ENCODE data around the gene SLC2A10. TPM values are rescaled to one million over a fixed set of nuclear protein-coding genes. Genes with fewer than 3 reads are reported as not detected.
"Not testable (repeated sequence)": the region's sequence is repeated elsewhere in the genome, so short reads cannot be mapped to it uniquely, and the experiment has no call there.

SLC2A10 gene
- total RNA-seq, 1 donor from 2014 or later: 12.7 TPM

- H4K20me1 ChIP-seq (ENCODE audit: insufficient read depth, low read length): peaks cover 4% of the 10 kb centered on the region
- TF ChIP-seq EZH2 (IDR thresholded peaks at IDR 0.05; ENCODE audit: insufficient read depth, low read length): no peak
- no peak for TF ChIP-seq CTCF (IDR thresholded peaks at IDR 0.05; ENCODE audit: insufficient read depth, low read depth, low read length)
- H3K9me3 ChIP-seq (ENCODE audit: insufficient read depth, low read depth, low read length): peaks cover 11% of the 10 kb centered on the region
- Mint-ChIP-seq H3K27me3 (ENCODE audit: low read depth, unreplicated experiment) (no peaks in the 10 kb centered on the region), H3K36me3 (ENCODE audit: low read depth, unreplicated experiment) (peaks cover 2% of the 10 kb centered on the region), H3K9me3 (ENCODE audit: unreplicated experiment) (peaks cover 12% of the 10 kb centered on the region), H3K4me3 (ENCODE audit: unreplicated experiment) (no peak overlapping the region), H3K4me1 (ENCODE audit: low read depth, unreplicated experiment) (peaks cover 12% of the 10 kb centered on the region), H3K27ac (ENCODE audit: unreplicated experiment) (peak overlapping the region; percentile 13)
- no peak overlapping the region for H3K4me3 ChIP-seq (ENCODE audit: insufficient read depth, low read depth, low read length)
- no peak for DNase-seq (ENCODE audit: low read depth)
- H3K36me3 ChIP-seq (ENCODE audit: insufficient read depth, low read length): no peaks in the 10 kb centered on the region
- FAIRE-seq: no peak
- H3K79me2 ChIP-seq (ENCODE audit: insufficient read depth, low read length): no peaks in the 10 kb centered on the region
- H3K4me2 ChIP-seq (ENCODE audit: low read length): no peak overlapping the region
- H3K9ac ChIP-seq (ENCODE audit: low read length): no peak overlapping the region
- no peak overlapping the region for H3K27ac ChIP-seq (ENCODE audit: low read depth, low read length)
- H3K4me1 ChIP-seq (ENCODE audit: insufficient read depth, low read length): no peaks in the 10 kb centered on the region
- H2AFZ ChIP-seq (ENCODE audit: low read depth, low read length): no peak overlapping the region
- H3K27me3 ChIP-seq (ENCODE audit: insufficient read depth, low read length): no peaks in the 10 kb centered on the region
Observed at GRCh38 chr20:46674253-46675083, 35.0 kb upstream of the SLC2A10 start.

- not testable (repeated sequence) for H3K27ac ChIP-seq (ENCODE audit: low read depth, low read length); H3K27me3 Mint-ChIP-seq (ENCODE audit: low read depth, unreplicated experiment); H3K9me3 Mint-ChIP-seq (ENCODE audit: unreplicated experiment); H3K9me3 ChIP-seq (ENCODE audit: insufficient read depth, low read depth, low read length); H3K4me3 ChIP-seq (ENCODE audit: insufficient read depth, low read depth, low read length); H3K36me3 ChIP-seq (ENCODE audit: insufficient read depth, low read length); H3K27me3 ChIP-seq (ENCODE audit: insufficient read depth, low read length); H3K36me3 Mint-ChIP-seq (ENCODE audit: low read depth, unreplicated experiment); H3K9ac ChIP-seq (ENCODE audit: low read length); H3K27ac Mint-ChIP-seq (ENCODE audit: unreplicated experiment); H3K4me1 ChIP-seq (ENCODE audit: insufficient read depth, low read length); H3K4me2 ChIP-seq (ENCODE audit: low read length); H3K4me3 Mint-ChIP-seq (ENCODE audit: unreplicated experiment); FAIRE-seq; H2AFZ ChIP-seq (ENCODE audit: low read depth, low read length); H3K79me2 ChIP-seq (ENCODE audit: insufficient read depth, low read length); DNase-seq (ENCODE audit: low read depth)
- peaks cover 15% of the 10 kb centered on the region for H4K20me1 ChIP-seq (ENCODE audit: insufficient read depth, low read length)
- H3K4me1 Mint-ChIP-seq (ENCODE audit: low read depth, unreplicated experiment): peaks cover 12% of the 10 kb centered on the region
Observed at GRCh38 chr20:46676649-46677316, 32.7 kb upstream of the SLC2A10 start.

GRCh38 chr20:46677608-46678007, 31.8 kb upstream of the SLC2A10 start:
- Histone ChIP-seq H3K4me2 (ENCODE audit: low read length) (no peak overlapping the region), H3K27me3 (ENCODE audit: insufficient read depth, low read length) (no peaks in the 10 kb centered on the region), H3K27ac (ENCODE audit: low read depth, low read length) (no peak overlapping the region), H2AFZ (ENCODE audit: low read depth, low read length) (no peak overlapping the region), H4K20me1 (ENCODE audit: insufficient read depth, low read length) (peaks cover 23% of the 10 kb centered on the region), H3K9ac (ENCODE audit: low read length) (no peak overlapping the region), H3K36me3 (ENCODE audit: insufficient read depth, low read length) (no peaks in the 10 kb centered on the region), H3K79me2 (ENCODE audit: insufficient read depth, low read length) (peaks cover 8% of the 10 kb centered on the region), H3K9me3 (ENCODE audit: insufficient read depth, low read depth, low read length) (peaks cover 2% of the 10 kb centered on the region), H3K4me1 (ENCODE audit: insufficient read depth, low read length) (no peaks in the 10 kb centered on the region), H3K4me3 (ENCODE audit: insufficient read depth, low read depth, low read length) (no peak overlapping the region)
- Mint-ChIP-seq H3K4me1 (ENCODE audit: low read depth, unreplicated experiment) (peaks cover 14% of the 10 kb centered on the region), H3K27ac (ENCODE audit: unreplicated experiment) (peak overlapping the region; percentile 28), H3K27me3 (ENCODE audit: low read depth, unreplicated experiment) (no peaks in the 10 kb centered on the region), H3K36me3 (ENCODE audit: low read depth, unreplicated experiment) (peaks cover 4% of the 10 kb centered on the region), H3K9me3 (ENCODE audit: unreplicated experiment) (peaks cover 6% of the 10 kb centered on the region), H3K4me3 (ENCODE audit: unreplicated experiment) (no peak overlapping the region)
- FAIRE-seq (no peak), DNase-seq (ENCODE audit: low read depth) (no peak)
- no peak for TF ChIP-seq CTCF (IDR thresholded peaks at IDR 0.05; ENCODE audit: insufficient read depth, low read depth, low read length)
